Left hindlimb (tissue), 1 donor: ENCODE results near the gene ANKRD40.
"Not testable (repeated sequence)": the region's sequence is repeated elsewhere in the genome, so short reads cannot be mapped to it uniquely, and the experiment has no call there.

ENCODE experiments used
- DNase-seq: peaks from one replicate; pipeline ENCODE4 v3.0.0-alpha.2; 2018

ANKRD40 gene, protein sequence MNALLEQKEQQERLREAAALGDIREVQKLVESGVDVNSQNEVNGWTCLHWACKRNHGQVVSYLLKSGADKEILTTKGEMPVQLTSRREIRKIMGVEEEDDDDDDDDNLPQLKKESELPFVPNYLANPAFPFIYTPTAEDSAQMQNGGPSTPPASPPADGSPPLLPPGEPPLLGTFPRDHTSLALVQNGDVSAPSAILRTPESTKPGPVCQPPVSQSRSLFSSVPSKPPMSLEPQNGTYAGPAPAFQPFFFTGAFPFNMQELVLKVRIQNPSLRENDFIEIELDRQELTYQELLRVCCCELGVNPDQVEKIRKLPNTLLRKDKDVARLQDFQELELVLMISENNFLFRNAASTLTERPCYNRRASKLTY

DNA sequence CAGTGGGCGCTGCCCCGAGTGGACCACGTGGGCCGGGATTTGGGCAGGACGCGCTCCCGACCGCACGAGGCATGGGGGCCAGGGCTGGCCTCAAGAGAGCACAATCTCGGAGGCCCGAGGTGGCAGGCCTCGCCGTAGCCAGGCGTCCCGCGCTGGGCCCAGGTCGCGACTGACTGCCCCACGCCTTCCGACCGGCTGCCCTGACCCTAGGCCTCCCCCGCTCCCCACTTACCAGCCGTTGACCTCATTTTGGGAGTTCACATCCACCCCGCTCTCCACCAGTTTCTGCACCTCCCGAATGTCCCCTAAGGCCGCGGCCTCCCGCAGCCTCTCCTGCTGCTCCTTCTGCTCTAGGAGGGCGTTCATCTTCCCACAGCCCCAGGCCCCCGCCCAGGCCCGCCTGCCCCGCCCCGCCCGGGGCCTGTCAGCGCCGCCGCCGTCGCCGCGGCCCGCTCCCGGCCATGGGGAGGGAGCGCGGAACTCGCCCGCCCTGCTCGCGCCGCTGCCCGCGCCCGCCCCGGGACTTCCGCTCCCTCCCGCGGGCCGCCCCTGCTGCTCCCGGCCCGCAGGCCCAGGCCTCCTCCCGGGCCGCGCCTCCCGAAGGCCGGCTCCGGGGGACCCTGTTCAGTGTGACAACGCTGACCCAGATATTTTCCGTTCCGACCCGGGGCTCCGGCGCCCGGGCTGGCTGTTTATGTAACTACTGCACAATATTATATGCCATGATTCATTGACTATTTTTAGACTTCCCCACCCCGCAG, at the start of gene ANKRD40:
Gene ANKRD40 (minus strand): TSS at position 626 of the 761 bp plus-strand sequence. CDS start 260 bp downstream, at position 366.
- peak; percentile 93 for DNase-seq

DNA sequence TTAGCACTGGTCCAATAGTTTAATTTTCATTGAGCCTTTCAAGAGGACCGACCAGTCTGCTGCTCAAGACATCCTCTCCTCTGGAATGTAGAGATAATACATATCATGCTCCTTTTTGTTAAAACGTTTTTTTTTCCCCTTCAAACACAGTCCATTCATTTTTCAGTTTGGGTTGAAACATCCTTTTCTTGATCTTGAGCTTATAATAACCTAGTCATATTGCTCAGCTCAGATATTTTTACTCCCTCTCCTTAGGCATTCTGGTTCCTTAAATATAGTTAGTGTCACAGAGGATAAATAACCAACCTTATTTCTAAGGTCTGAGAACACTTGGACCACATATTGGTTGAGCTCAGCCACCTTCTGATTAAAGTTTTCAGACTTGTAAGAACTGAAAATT, 46.8 kb upstream of the ANKRD40 start:
- DNase-seq: no peak

DNA sequence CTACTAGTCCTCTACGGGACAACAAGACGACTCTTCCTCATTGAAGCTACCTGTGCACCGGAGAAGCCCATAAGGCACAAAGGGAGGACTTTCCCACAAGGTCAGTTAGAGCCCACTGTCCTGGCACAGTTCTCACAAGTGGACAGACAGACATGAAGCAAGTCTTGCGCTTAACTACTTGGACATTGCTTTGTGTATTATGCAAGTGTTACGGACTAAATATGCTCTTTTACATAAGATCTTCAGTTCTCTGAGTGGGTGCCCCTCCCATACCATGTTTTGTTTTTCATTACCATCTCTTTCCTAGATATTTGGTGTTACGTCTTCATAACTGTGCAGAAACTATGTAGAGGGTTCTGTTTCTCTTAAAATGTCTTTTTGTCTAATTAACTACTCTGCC, 41.5 kb upstream of the ANKRD40 start:
- no peak for DNase-seq

DNA sequence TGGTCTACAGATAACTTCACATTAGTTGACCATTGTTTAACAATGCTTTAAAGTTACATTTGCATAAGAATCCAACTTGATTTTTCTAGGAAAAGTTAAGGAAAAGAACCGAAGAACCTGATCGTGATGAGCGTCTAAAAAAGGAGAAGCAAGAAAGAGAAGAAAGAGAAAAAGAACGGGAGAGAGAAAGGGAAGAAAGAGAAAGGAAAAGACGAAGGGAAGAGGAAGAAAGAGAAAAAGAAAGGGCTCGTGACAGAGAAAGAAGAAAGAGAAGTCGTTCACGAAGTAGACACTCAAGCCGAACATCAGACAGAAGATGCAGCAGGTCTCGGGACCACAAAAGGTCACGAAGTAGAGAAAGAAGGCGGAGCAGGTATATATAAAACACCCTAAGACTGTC, 37.9 kb upstream of the ANKRD40 start:
- no peak for DNase-seq

DNA sequence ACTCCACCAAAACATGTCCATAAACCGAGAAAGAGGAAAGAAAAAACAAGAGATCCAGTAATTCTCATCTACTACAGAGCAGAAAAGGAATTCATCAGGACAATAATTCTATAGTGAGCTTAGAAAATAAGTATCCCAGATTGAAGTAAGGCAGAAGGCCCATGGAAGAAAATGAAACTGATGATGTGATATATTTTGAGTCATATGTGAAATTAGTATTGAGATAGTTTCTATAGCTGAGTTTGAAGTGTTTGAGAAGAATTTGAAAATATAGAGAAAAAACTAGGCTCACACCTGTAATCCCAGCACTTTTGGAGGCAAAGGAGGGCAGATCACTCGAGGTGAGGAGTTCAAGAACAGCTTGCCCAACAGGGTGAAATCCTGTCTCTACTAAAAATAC, 31.4 kb upstream of the ANKRD40 start:
- DNase-seq: no peak

DNA sequence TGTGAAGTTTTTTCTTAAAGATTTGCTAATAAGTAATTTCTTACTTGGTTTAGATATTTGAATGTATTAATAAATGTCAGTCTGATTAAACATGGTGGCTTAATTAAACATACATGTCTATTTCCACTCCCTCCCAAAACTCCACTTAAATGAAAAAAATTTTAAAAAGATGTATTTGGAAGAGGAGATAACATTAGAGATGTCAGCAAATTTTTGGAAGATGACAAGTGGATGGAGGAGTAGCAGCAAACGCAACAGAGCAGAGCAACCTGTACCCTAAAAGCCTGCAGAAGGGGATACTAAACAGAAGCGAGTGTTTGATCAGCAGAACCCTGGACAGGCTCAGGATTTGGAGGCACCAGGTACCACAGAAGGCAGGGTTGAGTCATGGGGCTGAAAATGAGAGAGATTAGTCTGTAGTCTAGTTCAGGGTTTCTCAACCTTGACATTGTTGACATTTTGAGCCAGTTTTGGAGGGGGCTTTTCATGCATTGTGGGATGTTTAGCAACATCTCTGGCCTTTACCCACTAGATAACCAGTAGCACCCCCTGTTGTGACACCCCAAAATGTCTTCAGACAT, 29.5 kb upstream of the ANKRD40 start:
- no peak for DNase-seq

DNA sequence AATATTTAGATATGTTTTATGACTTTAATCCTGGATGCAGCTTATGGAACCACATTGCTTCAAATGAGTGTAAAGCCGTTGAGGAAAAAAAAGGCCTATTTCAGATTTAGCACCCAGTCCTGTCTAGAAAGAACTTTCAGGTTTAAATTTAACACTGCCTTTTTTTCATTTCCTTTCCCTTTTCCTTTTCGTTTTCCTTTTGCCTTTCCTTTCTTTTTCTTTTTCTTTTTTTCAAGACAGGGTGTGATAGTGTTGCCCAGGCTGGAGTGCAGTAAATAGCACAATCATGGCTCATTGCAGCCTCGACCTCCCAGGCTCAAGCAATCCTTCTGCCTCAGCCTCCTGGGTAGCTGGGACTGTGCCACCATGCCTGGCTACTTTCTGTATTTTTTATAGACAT, 27.6 kb upstream of the ANKRD40 start:
- DNase-seq: no peak

DNA sequence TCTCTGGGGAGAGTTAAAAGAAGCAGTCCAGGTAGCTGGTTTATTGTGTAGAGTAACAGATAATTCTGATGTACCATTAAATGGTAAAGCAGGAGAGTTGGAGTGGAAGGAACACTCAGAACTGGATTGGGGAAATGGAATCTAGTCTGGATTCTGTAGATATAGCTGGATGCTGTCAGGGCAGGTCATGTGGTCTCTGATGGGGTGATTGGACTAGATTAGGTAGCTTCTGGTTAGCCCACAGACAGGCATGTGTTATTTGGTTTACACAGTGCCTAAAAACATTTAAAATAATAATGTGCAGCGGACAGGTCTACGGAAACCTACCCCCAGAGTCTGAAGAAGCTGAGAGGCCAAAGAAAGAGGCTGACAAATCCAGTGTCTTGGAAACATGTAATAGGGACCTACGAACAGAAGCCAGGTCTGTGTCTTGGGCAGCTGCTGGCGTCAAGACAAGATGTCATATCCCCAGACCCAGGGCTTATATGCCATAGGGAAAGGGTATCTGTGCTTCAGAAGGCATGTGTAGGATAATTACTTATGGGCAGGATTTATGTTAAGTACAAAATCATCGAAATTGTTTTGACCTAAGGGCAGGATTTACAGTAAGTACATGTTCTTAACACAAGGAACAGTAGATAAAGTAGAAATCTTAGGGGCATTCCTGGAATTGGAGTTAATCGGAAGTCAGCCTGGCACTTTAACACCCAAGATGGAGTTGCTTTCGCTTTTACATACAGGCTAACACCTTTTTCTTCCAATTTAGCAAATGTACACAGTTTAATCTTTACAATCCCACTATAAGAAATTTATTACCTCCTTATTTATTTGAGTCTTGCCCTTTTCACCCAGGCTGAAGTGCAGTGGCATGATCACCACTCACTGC, 24.1 kb upstream of the ANKRD40 start:
- DNase-seq: no peak

DNA sequence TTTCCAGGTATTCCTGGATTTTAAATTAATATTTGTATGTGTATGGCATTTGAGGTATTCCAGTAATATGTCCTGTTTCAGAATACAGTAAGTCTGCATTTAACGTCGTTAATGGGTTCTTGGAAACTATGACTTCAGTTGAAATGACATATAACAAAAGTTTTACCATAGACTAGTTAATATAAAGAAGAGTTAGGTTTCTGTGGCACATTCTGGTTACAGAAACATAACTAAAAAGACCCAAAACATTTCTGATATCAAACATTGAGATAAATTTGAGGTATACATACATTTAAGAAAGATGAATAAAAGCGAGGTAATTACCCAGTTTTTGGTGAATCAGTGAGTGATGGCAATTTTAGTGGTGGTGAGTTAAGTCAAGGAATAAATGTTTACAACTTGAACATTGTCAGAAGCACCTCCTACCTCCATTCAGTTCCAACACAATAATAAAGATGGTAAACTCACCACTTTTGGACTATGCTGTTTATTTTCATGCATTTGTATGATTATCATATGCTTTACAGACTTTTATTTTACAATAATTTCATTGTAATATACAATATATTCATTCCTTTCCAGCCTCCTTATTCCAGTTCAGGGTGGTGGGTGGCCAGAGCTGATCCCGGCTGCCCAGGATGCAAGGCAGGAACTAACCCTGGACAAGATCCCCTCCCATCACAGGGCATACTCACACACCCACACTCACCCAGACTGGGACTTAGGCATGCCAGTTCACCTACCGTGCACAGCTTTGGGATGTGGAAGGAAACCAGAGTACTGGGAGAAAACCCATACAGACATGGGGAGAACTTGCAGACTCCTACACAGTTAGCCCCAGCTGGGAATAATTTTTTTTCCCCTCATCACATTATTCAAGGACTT, 21.4 kb upstream of the ANKRD40 start:
- no peak for DNase-seq

DNA sequence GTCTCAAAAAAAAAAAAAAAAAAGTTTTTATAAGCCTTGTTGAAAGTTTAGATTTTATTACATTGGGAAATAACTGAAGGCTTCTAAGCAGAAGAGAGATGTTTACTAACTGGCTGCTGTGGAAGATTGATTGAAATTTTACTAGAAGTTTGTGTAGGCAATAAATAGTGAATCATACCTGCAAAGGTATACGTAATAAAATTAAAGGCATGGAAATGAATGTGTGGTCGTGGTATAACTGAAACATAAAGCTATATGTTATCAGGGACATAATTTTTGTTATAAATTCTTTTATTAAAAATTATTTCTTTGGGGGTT, 20.4 kb upstream of the ANKRD40 start:
- DNase-seq: no peak

DNA sequence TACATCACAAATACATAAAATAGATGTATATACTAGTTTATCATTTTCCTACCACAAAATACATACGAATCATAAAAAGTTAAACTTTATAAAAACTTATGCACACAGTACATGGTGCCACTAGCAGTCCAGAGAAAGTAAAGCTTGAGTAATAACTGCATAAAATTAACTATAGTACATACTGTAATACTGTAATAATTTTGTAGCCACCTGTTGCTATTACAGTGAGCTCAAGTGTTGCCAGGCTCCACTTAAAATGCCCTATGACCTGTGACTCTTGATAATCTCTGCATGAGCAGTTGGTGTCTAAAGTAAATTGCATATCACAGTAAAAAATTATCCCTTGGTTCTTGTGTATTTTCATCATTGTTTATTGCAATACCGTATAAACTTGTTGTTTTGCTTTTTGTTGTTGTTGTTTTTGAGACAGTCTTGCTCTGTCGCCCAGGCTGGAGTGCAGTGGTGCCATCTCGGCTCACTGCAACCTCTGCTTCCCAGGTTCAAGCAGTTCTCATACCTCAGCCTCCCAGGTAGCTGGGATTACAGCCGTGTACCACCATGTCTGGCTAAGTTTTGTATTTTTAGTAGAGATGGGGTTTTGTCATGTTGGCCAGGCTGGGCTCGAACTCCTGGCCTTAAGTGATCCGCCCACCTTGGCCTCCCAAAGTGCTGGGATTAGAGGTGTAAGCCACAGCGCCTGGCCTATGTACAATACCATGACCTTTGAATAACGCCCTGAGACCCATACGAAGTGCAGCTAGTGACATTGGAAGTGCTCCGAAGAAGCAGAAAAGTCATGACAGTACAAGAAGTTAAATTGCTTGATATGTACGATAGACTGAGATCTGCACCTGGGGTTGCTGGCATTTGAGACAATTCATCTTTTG, 18.3 kb upstream of the ANKRD40 start:
- no peak for DNase-seq

DNA sequence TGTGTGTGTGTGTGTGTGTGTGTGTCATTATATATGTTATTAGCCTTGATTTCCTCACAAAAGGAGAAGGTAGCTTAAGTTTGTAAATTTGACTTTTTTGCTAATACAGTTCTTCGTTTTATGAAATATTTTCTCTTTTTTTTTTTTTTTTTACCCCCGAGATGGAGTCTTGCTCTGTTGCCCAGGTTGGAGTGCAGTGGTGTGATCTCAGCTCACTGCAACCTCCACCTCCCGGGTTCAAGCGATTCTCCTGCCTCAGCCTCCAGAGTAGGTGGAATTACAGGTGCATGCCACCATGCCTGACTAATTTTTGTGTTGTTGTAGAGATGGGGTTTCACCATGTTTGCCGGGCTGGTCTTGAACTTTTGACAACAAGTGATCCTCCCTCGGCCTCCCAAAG, 16.9 kb upstream of the ANKRD40 start:
- not testable (repeated sequence) for DNase-seq

DNA sequence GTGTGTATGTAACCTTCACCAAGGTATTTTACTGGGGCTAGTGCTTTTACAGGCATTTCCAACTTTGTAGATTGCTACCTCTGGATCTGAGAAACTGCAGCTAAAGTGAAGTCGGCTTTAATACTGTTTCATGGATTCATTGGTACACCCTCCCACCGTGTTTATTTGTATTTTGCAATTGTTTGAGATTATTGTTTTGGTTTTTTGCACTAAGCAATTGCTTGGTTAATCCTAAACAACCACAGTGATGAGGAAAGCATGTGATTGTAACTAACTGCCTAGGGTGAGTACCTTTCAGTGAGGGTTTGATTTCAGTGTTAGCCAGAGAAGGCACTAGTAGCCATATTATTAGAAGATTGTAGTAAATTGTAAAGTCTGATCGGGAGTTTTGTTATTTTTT, 15.0 kb upstream of the ANKRD40 start:
- no peak for DNase-seq

DNA sequence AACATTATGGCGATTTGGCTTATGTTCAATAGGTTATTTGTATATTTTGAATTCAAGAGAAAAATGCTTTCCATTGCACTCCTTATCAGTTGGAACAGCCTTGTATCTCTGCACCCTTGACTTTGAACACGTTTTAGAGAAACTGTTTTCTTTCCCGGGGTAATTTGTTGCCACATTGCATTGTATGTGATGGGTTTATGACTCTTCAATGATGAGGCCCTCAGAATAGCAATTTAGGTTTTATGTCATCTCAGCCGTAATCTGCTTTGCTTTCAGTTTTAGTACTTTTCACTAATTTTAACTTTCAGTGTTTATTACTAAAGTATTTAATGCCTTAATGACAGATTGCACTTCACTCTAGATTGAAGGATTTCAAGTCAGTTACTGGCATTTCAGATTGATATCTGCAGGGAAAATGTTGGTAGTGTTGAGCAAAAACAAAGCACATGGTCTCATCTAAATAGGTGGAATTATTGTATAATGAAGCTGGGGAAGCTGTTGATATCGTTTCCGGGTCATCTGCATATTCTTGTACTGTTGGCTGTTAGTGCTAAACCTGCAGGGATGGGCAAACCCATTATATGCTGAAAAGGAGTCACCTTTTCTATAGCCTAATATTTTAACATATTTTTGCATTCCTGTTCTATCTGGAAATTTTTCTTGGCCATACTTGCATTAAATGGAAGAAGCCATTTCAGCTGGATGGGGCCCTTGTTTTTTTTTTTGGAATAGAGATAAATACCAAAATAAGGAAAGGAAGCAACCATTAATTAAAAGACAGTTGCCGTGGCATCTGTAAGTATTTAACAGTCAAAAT, 13.7 kb upstream of the ANKRD40 start:
- DNase-seq: no peak

DNA sequence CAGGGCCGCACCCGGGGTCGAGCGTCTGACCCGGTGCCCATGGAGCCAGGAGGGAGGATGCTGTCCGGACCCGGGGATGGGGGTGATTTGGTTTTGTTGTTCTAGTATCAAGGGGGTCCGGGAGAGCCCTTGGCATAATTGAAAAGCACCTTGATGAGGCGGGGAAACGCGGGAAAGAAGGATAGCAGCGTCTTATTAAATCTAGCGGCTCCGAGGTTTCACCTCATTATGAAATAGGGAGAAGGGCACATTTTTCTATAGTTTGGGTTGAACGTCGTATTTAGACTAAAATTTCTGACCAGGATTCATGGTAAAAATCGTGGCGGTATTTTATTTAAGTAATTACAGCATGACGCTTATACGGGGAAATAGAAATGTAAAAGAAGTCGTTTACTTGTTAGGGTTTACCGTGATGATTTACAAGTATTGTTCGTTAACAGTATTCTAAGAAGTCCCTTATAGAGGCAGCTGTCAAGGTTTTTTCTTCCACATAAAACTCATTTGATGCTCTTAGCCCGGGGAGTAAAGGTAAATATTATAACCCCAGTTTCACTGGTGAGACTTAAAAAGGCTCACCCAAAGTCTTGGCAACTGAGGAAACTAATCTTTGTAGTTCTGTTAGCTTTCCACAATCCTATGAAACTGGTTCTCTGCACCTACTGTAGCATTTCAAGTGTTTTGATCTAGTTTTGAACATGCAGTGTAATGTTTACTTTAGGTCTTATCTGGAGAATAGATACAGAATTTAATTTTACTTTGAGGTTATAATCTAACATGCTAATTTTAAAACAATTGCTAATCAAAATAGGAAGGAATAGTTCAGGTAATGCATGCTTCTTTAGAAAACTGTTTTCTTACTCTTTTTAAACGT, 12.4 kb upstream of the ANKRD40 start:
- DNase-seq: no peak

DNA sequence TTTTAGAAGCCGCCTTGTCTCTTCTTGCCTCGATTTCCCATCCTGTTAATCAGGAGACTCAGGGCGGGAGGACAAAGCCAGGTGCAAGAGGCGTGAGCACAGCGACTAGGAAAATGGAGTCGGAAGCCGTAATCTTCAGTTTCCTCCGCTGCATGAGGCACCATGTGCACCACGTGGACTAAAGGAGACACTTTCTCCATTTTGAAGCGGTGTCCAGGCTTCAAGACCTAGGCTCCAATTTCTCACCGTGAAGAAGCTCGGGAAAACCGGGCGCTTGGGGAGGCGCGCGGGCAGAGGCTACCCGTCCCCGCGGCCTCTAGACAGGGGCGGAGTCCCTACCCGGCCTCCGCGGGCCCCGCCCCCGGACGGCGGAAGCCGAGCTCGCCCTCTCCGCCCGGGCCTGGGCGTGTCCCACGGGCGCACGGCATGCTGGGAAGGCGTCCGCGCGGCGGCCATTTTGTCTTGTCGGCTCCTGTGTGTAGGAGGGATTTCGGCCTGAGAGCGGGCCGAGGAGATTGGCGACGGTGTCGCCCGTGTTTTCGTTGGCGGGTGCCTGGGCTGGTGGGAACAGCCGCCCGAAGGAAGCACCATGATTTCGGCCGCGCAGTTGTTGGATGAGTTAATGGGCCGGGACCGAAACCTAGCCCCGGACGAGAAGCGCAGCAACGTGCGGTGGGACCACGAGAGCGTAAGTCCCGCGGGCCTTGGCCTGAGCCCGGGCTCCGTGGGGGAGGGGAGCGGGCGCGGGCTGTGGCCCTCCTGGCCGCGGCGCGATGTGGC, 11.6 kb upstream of the ANKRD40 start, which contains the start of gene LUC7L3:
Gene LUC7L3 (plus strand): TSS at position 460 of the 780 bp plus-strand sequence. CDS start 130 bp downstream, at position 590.
- DNase-seq: peak; percentile 97

DNA sequence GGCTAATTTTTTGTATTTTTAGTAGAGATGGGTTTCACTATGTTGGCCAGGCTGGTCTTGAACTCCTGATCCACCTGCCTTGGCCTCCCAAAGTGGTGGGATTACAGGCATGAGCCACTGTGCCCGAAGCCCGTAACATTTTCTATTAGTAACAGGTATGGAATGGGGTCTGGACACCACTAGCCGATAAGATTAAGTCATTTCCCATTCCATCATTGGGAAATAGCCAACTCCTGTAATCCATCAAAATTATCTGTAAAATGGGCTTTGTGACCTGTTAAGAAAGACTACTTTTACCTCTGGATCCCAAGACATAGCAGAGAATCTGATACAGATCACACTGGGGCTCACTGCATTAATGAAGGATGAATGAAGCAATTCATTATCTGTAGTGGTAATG, 7.8 kb upstream of the ANKRD40 start:
- DNase-seq: no peak

DNA sequence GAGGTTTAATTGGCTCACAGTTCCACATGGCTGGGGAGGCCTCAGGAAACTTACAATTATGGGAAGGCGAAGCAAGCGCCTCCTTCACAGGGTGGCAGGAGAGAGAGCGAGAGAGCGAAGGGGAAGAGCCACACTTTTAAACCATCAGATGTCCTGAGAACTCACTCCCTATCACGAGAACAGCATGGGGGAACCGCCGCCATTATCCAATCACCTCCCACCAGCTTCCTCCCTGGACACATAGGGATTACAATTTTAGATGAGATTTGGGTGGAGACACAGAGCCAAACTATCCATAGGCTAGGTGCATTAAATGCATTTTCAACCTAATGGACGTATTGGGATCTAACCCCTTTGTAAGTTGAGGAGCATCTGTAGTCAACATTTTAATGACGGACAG, 4.9 kb upstream of the ANKRD40 start:
- DNase-seq: no peak
